WTC11 (cell line): ENCODE measurements around the gene SH3GL2. TPM values are rescaled to one million over a fixed set of nuclear protein-coding genes. Genes with fewer than 3 reads are reported as not detected.

Experiments used
- ATAC-seq: fragments of 200-7000 bp; cut with Tn5 transposase; 2 replicates; pipeline ENCODE4 v1.10.0; 2021; ENCODE audit warnings: mild to moderate bottlenecking, moderate library complexity
- CTCF ChIA-PET: fragments of 300-600 bp; sonication (Branson Sonifier 250); formaldehyde crosslinking; loops from one replicate; lab custom pipeline; 2021; ENCODE audit warnings: antibody characterized with exemption; lab: Charles Lee
- POLR2A ChIA-PET: fragments of 350-600 bp; sonication (Branson Sonifier 250); formaldehyde crosslinking; loops from one replicate; lab custom pipeline; 2021; ENCODE audit warnings: antibody characterized with exemption; lab: Charles Lee
- DNase-seq: peaks from one replicate; pipeline ENCODE4 v3.0.0; 2021; ENCODE audit warnings: low spot score
- H3K27ac Mint-ChIP-seq: 2 replicates; pipeline ENCODE4 v1.8.0; 2021; ENCODE audit warnings: mixed read lengths
- H3K27me3 Mint-ChIP-seq: 2 replicates; pipeline ENCODE4 v1.8.0; 2021; ENCODE audit warnings: low read depth, mild to moderate bottlenecking, moderate library complexity, mixed read lengths
- H3K36me3 Mint-ChIP-seq: 2 replicates; pipeline ENCODE4 v1.8.0; 2021; ENCODE audit warnings: mixed read lengths
- H3K4me1 Mint-ChIP-seq: 2 replicates; pipeline ENCODE4 v1.8.0; 2022; ENCODE audit warnings: mixed read lengths
- H3K4me3 Mint-ChIP-seq: 2 replicates; pipeline ENCODE4 v1.8.0; 2021; ENCODE audit warnings: mild to moderate bottlenecking, moderate library complexity, mixed read lengths
- H3K9me3 Mint-ChIP-seq: 2 replicates; pipeline ENCODE4 v1.8.0; 2021; ENCODE audit warnings: mixed read lengths
- ATF1 ChIP-seq: sonication (generic); formaldehyde crosslinking; IDR thresholded peaks from 2 replicates; pipeline ENCODE4 v1.8.1; 2023; ENCODE audit warnings: mild to moderate bottlenecking, moderate library complexity, missing genetic modification reagents
- CDX4 ChIP-seq: fragments of 250-450 bp; sonication (Bioruptor Pico); IDR thresholded peaks from 2 replicates; pipeline ENCODE4 v1.9.0; 2021; ENCODE audit warnings: moderate library complexity, mild to moderate bottlenecking, inconsistent platforms, borderline replicate concordance
- E2F4 ChIP-seq: sonication (generic); formaldehyde crosslinking; IDR thresholded peaks from 2 replicates; pipeline ENCODE4 v1.8.1; 2022; ENCODE audit warnings: low read depth, mild to moderate bottlenecking, moderate library complexity, missing genetic modification reagents, borderline replicate concordance
- EMX1 ChIP-seq: fragments of 250-450 bp; sonication (Bioruptor Pico); IDR thresholded peaks from 2 replicates; pipeline ENCODE4 v1.8.0; 2021; ENCODE audit warnings: mild to moderate bottlenecking
- FOXK1 ChIP-seq: sonication (generic); formaldehyde crosslinking; IDR thresholded peaks from 2 replicates; pipeline ENCODE4 v1.8.0; 2022; ENCODE audit warnings: mild to moderate bottlenecking, moderate library complexity, missing genetic modification reagents
- GRHL2 ChIP-seq: fragments of 250-450 bp; sonication (Bioruptor Pico); IDR thresholded peaks from 2 replicates; pipeline ENCODE4 v1.8.0; 2022; ENCODE audit warnings: mild to moderate bottlenecking, moderate library complexity; ENCODE audit not compliant: insufficient replicate concordance, severe bottlenecking
- HMGA2 ChIP-seq: fragments of 250-450 bp; sonication (Bioruptor Pico); IDR thresholded peaks from 2 replicates; pipeline ENCODE4 v1.4.0; 2021; ENCODE audit warnings: mild to moderate bottlenecking, moderate library complexity
- IRF2 ChIP-seq: sonication (generic); formaldehyde crosslinking; IDR thresholded peaks from 2 replicates; pipeline ENCODE4 v1.8.0; 2022; ENCODE audit warnings: low read depth, missing genetic modification reagents, borderline replicate concordance
- JAZF1 ChIP-seq: fragments of 250-450 bp; sonication (Bioruptor Pico); IDR thresholded peaks from 2 replicates; pipeline ENCODE4 v1.9.0; 2021; ENCODE audit warnings: moderate library complexity, mild to moderate bottlenecking, inconsistent platforms
- JUN ChIP-seq: sonication (generic); formaldehyde crosslinking; IDR thresholded peaks from 2 replicates; pipeline ENCODE4 v1.8.0; 2023; ENCODE audit warnings: mild to moderate bottlenecking, missing genetic modification reagents
- NFE2L1 ChIP-seq: sonication (generic); formaldehyde crosslinking; IDR thresholded peaks from 2 replicates; pipeline ENCODE4 v1.8.1; 2023; ENCODE audit warnings: missing genetic modification reagents
- SOX15 ChIP-seq: fragments of 250-450 bp; sonication (Bioruptor Pico); IDR thresholded peaks from 2 replicates; pipeline ENCODE4 v1.9.0; 2021; ENCODE audit warnings: mild to moderate bottlenecking
- STAT6 ChIP-seq: sonication (generic); formaldehyde crosslinking; conservative IDR thresholded peaks from 2 replicates; pipeline ENCODE4 v1.8.1; 2023; ENCODE audit warnings: mild to moderate bottlenecking, low read depth, missing genetic modification reagents, moderate library complexity
- ZNF138 ChIP-seq: sonication (generic); formaldehyde crosslinking; conservative IDR thresholded peaks from 2 replicates; pipeline ENCODE4 v1.8.1; 2022; ENCODE audit warnings: mild to moderate bottlenecking, moderate library complexity, missing genetic modification reagents
- ZNF219 ChIP-seq: sonication (generic); formaldehyde crosslinking; IDR thresholded peaks from 2 replicates; pipeline ENCODE4 v1.8.0; 2023; ENCODE audit warnings: missing genetic modification reagents, mild to moderate bottlenecking, borderline replicate concordance
- ZNF263 ChIP-seq: sonication (generic); formaldehyde crosslinking; IDR thresholded peaks from 2 replicates; pipeline ENCODE4 v1.8.1; 2022; ENCODE audit warnings: low read depth, mild to moderate bottlenecking, moderate library complexity, missing genetic modification reagents
- ZNF416 ChIP-seq: fragments of 250-450 bp; sonication (Bioruptor Pico); IDR thresholded peaks from 2 replicates; pipeline ENCODE4 v1.9.0; 2021; ENCODE audit warnings: mild to moderate bottlenecking, inconsistent platforms
- total RNA-seq: library from RNA; stranded (reverse); gene quantifications from 3 replicates; pipeline ENCODE4 v1.2.3, GENCODE V29; 2021
- TF ChIP-seq, protein P1 (sequence below): sonication (generic); formaldehyde crosslinking; IDR thresholded peaks from 2 replicates; pipeline ENCODE4 v1.8.1; 2023; ENCODE audit warnings: mild to moderate bottlenecking, missing genetic modification reagents
- TF ChIP-seq, protein P2 (sequence below): sonication (generic); formaldehyde crosslinking; IDR thresholded peaks from 2 replicates; pipeline ENCODE4 v1.8.1; 2022; ENCODE audit warnings: low read depth, missing genetic modification reagents, borderline replicate concordance
- TF ChIP-seq, protein P3 (sequence below): fragments of 250-450 bp; sonication (Bioruptor Pico); IDR thresholded peaks from 2 replicates; pipeline ENCODE4 v1.9.0; 2021; ENCODE audit warnings: mild to moderate bottlenecking

SH3GL2 gene
- total RNA-seq, 1 experiment from 2014 or later = 4.2 TPM

DNA sequence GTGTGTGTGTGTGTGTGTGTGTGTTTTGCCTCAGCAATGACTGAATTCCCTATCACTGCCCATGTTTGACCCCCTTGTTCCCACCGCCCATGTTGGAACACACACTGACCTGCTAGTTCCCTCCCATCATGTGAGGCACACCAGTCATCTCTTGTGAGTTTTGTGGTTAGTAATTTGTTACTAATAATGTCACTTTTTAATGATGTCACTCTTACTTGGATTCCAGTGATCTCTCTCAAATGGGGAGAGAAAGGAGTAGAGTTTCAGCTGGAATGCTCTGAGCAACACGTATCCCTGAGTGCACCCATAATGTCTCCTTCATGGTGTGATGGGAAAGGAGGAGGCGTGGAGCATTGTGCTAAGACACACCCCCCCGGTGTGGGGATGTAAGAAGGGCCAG, 172.6 kb downstream of the SH3GL2 start:
- no peak for TF ChIP-seq IRF2
- TF ChIP-seq SOX15 (CRISPR knock-in tag) = no peak
- TF ChIP-seq CDX4 (CRISPR knock-in tag) = no peak
- TF ChIP-seq ZNF219 (CRISPR knock-in tag) = no peak
- no peak for TF ChIP-seq ZNF263 (CRISPR knock-in tag)
- no peak for TF ChIP-seq NFE2L1
- TF ChIP-seq ZNF416 (CRISPR knock-in tag) = no peak
- no peak for TF ChIP-seq E2F4 (CRISPR knock-in tag)
- TF ChIP-seq HMGA2 (CRISPR knock-in tag) = no peak
- no peak for TF ChIP-seq GRHL2 (CRISPR knock-in tag)
- H3K27me3 Mint-ChIP-seq = no peaks in the 10 kb centered on the region
- ATAC-seq (no peak), DNase-seq (no peak)
- no peaks in the 10 kb centered on the region for H3K36me3 Mint-ChIP-seq
- no peak overlapping the region for H3K4me3 Mint-ChIP-seq
- POLR2A ChIA-PET = no interaction called here
- CTCF ChIA-PET = no interaction called here
- H3K9me3 Mint-ChIP-seq = peaks cover 15% of the 10 kb centered on the region
- H3K4me1 Mint-ChIP-seq = no peaks in the 10 kb centered on the region
- H3K27ac Mint-ChIP-seq = no peak overlapping the region

DNA sequence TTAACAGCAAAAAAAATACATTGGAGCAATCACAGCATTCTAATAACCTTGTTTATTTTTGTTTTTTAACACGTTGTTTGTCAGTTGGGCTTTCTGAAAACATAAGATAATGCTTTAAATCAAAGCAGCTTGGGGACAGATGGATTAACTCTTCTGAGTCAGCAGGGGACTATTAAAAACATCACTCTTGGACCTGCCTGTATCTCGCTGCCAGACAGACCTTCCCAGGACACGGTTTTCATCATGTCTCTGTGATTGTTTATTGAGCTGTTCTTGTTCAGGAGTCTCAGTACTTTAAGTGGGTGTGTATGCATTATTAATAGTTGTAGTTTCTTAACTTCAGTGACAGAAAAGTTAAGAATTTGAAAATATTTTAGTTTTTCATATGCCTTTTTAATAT, 173.2 kb downstream of the SH3GL2 start:
- Mint-ChIP-seq H3K4me1 (no peaks in the 10 kb centered on the region), H3K4me3 (no peak overlapping the region), H3K9me3 (peaks cover 15% of the 10 kb centered on the region), H3K36me3 (no peaks in the 10 kb centered on the region), H3K27ac (no peak overlapping the region), H3K27me3 (no peaks in the 10 kb centered on the region)
- TF ChIP-seq JAZF1 (CRISPR knock-in tag) (no peak), STAT6 (CRISPR knock-in tag) (no peak), ZNF263 (CRISPR knock-in tag) (no peak), ATF1 (CRISPR knock-in tag) (no peak), JUN (CRISPR knock-in tag) (no peak), EMX1 (no peak), FOXK1 (CRISPR knock-in tag) (no peak), ZNF138 (no peak)
- TF ChIP-seq, protein P1, sequence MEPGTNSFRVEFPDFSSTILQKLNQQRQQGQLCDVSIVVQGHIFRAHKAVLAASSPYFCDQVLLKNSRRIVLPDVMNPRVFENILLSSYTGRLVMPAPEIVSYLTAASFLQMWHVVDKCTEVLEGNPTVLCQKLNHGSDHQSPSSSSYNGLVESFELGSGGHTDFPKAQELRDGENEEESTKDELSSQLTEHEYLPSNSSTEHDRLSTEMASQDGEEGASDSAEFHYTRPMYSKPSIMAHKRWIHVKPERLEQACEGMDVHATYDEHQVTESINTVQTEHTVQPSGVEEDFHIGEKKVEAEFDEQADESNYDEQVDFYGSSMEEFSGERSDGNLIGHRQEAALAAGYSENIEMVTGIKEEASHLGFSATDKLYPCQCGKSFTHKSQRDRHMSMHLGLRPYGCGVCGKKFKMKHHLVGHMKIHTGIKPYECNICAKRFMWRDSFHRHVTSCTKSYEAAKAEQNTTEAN (CRISPR knock-in tag) = no peak
- TF ChIP-seq, protein P2, sequence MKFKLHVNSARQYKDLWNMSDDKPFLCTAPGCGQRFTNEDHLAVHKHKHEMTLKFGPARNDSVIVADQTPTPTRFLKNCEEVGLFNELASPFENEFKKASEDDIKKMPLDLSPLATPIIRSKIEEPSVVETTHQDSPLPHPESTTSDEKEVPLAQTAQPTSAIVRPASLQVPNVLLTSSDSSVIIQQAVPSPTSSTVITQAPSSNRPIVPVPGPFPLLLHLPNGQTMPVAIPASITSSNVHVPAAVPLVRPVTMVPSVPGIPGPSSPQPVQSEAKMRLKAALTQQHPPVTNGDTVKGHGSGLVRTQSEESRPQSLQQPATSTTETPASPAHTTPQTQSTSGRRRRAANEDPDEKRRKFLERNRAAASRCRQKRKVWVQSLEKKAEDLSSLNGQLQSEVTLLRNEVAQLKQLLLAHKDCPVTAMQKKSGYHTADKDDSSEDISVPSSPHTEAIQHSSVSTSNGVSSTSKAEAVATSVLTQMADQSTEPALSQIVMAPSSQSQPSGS = no peak
- TF ChIP-seq, protein P3, sequence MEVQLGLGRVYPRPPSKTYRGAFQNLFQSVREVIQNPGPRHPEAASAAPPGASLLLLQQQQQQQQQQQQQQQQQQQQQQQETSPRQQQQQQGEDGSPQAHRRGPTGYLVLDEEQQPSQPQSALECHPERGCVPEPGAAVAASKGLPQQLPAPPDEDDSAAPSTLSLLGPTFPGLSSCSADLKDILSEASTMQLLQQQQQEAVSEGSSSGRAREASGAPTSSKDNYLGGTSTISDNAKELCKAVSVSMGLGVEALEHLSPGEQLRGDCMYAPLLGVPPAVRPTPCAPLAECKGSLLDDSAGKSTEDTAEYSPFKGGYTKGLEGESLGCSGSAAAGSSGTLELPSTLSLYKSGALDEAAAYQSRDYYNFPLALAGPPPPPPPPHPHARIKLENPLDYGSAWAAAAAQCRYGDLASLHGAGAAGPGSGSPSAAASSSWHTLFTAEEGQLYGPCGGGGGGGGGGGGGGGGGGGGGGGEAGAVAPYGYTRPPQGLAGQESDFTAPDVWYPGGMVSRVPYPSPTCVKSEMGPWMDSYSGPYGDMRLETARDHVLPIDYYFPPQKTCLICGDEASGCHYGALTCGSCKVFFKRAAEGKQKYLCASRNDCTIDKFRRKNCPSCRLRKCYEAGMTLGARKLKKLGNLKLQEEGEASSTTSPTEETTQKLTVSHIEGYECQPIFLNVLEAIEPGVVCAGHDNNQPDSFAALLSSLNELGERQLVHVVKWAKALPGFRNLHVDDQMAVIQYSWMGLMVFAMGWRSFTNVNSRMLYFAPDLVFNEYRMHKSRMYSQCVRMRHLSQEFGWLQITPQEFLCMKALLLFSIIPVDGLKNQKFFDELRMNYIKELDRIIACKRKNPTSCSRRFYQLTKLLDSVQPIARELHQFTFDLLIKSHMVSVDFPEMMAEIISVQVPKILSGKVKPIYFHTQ (CRISPR knock-in tag) = no peak
- POLR2A ChIA-PET = no interaction called here
- CTCF ChIA-PET = no interaction called here
- DNase-seq = no peak
- no peak for ATAC-seq
